GM19099 (cell line): Measurements from ENCODE around the gene TESK2.

Experiments
- POLR2A ChIP-seq: IDR thresholded peaks from 3 replicates; pipeline ENCODE4 v1.6.1; 2011; ENCODE audit warnings: low read depth; ENCODE audit not compliant: insufficient read length; ENCODE audit errors: extremely low read depth

TESK2 gene

DNA sequence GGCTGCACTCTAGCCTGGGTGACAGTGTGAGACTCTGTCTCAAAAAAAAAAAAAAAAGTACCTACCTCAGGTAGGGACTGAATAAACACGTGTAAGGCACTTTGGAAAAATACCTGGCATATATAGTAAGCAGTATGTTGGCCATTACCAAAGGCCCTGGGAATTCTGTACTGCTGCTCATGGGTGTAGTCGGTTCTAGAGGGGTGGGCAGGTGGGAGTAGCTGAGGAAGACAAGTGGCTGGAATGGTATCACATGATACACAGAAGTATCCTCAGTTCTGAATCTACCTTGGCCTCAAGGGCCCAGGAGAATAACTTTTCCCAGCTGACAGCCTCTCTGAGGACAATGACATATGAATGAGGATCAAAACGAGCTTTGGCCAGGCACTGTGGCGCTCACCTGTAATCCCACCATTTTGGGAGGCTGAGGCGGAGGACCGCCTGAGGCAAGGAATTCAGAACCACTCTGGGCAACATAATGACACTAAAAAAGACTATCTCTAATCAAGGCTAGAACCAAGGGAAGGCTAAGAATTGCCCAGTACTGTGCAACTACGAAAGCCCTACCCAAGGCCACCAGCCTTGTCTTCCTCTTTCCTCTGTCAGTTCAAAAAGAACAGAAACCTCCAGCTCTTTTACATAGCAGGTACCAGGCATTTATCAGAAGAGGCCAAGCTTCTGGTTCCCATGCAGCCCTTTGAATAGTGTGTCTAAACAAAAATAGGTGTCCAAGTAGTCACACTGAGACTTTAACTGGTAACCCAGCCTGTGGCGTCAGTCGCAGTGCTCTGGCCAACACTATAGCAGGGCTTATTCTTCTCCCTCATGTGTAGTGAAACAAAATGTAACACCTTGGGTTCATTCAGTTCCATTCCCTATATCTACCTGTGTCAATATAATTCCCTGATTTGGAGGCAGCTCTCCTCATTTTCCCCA is 19.3 kb upstream of the TESK2 start:
- TF ChIP-seq POLR2A, result no peak

DNA sequence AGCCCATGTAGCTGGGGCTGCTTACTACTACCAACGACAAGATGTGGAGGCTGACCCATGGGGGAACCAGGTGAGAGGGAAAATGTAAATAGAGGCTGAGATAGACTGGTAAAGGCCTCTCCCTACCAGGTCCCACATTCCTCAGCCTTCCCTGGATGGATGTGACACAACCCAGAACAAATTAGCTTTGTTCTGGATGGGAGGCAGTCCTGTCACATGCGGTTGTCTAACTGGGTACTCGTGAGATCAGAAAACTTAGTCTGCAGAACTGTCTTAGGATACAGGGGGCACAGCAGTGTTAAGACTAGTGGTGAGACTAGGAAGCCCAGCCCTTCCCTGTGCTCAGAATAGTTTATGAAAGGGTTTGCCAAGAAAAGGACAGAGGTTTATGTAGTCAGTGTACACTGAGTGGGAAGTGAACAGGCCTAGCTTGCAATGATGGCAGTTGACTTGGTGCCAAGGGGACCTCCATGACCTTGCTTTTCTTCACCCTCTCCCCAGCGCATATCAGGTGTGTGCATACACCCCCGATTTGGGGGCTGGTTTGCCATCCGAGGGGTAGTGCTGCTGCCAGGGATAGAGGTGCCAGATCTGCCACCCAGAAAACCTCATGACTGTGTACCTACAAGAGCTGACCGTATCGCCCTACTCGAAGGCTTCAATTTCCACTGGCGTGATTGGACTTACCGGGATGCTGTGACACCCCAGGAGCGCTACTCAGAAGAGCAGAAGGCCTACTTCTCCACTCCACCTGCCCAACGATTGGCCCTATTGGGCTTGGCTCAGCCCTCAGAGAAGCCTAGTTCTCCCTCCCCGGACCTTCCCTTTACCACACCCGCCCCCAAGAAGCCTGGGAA is 17.6 kb upstream of the TESK2 start:
- peak; percentile 41 for TF ChIP-seq POLR2A

DNA sequence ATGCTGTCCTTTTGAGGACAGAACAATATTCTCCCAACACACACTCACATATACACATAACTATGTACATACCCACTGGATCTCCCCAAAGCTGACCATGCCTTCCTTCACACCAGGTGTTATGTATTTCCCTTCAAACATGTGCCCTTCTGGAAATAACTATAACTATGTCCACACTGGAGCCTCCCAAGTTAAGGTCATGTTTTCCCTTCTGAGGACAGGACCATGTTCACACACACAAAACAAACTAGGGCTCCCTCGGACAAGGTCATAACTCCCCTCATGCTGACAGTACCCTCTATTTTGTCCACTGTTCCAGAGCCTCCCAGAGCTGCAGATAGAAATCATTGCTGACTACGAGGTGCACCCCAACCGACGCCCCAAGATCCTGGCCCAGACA is 16.9 kb upstream of the TESK2 start:
- TF ChIP-seq POLR2A, result no peak

DNA sequence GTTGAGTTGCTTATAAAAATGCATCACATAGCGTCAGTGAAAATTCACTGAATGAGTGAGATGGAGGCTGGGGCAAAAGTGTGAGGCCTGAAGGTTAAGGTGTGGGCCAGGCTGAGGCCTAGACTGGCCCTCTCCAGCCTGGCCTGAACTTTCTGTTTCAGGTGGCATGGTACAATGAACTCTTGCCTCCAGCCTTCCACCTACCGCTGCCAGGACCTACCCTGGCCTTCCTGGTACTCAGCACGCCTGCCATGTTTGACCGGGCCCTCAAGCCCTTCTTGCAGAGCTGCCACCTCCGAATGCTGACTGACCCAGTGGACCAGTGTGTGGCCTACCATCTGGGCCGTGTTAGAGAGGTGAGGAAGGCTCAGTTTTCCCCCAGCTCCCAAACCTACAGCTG is 16.2 kb upstream of the TESK2 start:
- TF ChIP-seq POLR2A, result no peak

DNA sequence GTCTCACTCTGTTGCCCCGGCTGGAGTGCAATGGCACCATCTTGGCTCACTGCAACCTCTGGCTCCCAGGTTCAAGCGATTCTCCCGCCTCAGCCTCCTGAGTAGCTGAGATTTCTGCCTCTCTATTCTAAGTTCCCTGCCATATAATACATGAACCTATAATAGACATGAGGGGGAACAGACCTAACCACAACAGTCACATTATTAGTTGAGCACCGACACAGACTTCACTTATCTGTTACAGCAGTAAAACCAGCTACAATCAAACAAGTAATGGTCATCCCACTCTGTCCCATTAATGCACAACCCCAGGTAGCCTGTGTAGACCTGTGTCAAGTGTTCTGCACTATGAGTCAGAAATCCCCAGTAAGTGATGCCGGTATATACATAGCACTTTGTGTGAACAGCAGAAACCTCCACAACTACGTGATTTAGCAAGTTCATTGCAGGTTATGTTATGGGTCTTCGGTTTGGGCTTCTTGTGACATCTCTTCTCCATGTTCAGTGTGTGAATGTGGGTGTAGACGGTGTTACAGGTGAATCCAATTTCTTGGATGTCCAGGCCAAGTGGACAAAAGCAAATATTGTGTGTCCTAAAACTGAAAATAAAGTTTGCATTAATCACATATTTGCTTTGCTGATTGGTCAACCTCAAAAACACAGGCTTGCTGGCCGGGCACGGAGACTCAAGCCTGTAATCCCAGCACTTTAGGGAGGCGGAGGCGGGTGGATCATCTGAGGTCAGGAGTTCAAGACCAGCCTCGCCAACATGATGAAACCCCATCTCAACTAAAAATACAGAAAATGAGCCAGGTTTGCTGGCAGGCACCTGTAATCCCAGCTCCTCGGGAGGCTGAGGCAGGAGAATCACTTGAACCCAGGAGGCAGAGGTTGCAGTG is 12.7 kb upstream of the TESK2 start:
- TF ChIP-seq POLR2A, result no peak

DNA sequence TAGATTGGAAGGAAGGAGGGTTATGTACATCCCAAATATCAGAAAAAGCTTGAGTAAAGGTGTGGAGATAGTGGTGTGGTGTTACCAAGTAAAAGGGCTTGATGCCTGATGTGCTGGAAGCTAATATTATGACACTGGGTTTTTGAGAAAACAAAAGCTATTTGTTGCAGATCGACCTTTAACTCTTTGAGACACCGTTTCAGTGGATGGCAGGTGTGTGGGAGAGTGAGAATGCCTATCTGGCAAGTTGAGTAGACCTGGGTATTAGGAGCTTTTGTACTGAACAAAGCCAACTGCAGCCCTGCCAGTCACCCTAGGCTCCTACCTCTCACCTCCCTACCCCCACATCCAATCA is 10.5 kb upstream of the TESK2 start:
- TF ChIP-seq POLR2A, result no peak

DNA sequence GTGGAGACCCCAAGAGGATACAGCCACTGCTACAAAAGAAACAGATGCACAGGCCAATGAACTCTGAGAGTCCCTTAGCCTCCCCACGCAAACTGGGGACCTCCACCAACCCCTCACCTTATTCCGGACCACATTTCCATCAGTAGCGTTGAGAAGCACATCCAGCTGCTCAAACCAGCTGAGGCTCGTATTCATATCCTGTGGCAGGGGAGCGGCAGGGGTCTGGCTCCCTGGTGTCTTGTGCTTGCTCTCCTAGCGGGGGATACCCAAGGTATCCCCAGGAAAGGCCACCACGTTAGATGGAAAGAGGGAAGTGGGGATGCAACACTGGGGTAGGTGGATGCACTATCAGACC is 8.4 kb upstream of the TESK2 start:
- no peak for TF ChIP-seq POLR2A

DNA sequence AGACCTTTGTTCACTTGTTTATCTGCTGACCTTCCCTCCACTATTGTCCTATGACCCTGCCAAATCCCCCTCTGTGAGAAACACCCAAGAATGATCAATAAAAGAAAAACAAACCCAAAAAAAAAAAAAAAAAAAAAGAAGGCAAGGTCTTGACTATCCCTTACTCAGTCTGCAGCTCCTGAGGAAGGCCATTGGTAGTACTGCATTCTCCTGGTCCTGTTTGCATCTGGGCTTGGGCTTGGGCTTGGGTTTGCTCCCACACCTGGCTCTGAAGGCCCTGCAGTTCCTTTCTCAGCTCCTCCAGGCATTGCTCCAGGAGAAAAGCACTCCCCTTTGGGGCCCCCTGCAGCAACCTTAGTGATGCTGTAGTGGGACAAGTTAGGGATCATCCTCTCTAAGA is 7.3 kb upstream of the TESK2 start:
- no peak for TF ChIP-seq POLR2A

DNA sequence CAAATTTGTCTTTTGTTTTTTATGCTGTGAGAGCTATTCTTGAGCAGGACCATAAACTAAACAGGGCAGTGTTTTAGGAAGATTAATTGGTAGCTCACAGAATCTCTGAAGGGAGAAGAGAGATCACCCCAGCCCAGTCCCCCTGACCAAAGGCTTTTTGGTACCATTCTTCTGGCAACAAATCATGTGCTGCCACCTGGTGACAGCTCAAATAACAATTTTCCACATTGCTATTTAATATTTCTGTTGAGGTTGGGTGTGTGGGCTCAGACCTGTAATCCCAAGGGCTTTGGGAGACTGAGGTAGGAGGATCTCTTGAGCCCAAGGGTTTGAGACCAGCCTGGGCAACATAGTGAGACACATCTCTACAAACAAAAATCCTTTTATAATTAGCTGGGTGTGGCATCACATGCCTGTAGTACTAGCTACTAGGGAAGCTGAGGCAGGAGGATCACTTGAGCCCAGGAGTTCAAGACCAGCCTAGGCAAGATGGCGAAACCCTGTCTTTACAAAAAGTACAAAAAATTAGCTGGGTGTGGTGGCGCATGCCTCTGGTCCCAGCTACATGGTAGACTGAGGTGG is 2.2 kb upstream of the TESK2 start:
- no peak for TF ChIP-seq POLR2A

DNA sequence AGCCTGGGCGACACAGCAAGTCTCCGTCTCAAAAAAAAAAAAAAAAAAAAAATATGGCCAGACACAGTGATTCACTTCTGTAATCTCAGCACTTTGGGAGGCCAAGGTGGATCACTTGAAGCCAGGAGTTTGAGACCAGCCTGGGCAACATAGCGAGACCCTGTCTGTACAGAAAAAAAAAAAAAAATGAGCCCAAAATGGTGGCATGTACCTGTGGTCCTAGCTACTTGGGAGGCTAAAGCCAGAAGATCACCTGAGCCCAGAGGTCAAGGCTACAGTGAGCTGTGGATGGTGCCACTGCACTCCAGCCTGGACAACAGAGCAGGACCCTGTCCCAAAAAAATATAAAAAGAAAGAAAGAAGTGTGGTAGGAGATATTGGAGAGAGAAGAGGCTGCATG is 1.7 kb upstream of the TESK2 start:
- TF ChIP-seq POLR2A, result no peak

DNA sequence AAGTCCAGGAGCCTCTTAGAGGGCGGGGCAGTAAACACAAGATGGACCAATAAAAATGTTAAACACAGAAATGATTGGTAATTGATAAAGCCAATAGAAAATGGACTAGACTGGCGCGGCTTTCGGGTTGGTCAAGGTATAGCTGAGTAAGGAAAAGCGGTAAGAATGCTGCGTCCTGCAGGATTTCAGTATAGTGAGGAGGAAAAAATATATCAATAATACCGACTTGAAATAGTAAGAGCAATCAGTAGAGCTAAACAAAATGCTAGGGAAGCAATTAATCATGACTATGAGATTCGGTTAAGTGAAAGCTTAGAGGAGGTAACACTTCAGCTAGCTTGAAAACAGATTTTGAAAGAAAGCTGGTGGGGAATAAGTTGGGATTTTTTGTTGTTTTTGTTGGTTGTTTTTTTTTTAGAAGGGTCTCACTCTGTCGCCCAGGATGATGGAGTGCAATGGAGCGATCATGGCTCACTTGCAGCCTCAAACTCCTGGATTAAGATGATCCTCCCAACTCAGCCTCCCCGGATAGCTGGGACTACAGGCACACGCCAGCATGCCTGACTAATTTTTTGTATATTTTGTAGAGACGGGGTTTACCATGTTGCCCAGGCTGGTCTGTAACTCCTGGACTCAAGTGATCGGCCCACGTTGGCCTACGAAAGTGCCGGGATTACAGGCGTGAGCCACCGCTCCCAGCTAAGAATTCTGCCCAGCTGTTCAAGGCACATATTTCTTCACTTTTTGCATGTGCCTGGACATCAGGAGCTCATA is 711 bp upstream of the TESK2 start:
- no peak for TF ChIP-seq POLR2A

DNA sequence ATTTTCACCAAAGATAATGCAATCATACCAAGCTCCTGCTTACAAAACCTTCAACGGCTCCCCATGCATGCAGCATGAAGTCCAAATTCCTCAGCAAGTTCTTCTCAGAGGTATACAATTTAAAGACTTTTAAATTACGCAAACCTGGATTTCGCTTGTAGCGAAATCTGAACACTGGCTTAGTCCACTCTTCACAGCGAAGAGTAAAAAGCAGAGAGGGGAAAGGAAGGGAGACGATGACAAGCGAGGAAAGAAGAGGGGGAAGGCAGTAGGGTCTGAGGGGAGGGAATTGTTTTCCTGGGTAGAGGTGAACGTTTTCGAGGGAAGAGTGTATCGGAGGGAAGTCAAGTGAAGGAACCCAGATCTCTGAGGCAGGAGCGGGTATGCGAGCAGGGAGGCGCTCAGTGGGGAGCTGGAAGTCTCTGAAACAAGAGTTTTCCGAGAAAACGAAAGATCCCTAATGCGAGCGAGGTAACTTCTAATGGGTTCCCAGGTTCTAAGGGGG is 790 bp downstream of the TESK2 start:
- no peak for TF ChIP-seq POLR2A

DNA sequence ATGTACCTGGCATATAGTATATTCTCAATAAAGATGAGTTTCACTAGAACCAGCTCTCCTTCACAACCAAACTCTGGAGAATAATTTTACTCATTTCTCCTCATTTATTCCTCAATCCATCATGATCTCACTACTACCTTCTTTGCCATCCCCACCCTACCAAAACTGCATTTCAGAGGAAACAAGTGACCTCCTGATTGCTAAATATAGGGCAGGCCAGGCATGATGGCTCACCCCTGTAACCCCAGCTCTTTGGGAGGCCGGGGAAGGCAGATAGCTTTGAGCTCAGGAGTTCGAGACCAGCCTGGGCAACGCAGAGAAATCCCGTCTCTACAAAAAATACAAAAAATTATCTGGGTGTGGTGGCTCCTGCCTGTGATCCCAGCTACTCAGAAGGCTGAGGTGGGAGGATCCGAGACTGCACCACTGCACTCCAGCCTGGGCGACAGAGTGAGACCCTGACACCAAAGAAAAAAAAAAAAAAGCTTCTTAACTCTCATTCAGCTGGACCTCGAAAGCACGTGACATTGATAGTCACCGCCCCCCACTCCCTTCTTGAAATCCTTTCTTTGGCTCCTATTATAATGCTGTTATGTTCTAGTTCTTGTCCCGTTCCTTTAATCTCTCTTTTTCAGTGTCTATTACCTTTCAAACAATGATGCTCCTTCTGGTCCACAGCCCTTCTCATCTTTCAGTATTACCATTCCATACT is 2.1 kb downstream of the TESK2 start:
- no peak for TF ChIP-seq POLR2A
